WI38 (cell line): Measurements from ENCODE around the gene TMEM18.
"Not testable (repeated sequence)": the region's sequence is repeated elsewhere in the genome, so short reads cannot be mapped to it uniquely, and the experiment has no call there.

Experiments
- H3K4me3 ChIP-seq: 2 replicates; pipeline ENCODE4 v1.5.1; 2011; ENCODE audit warnings: low read depth, mild to moderate bottlenecking, control low read depth, low read length
- CTCF ChIP-seq: IDR thresholded peaks from 2 replicates; pipeline ENCODE4 v1.5.1; 2012; ENCODE audit warnings: low read depth, mild to moderate bottlenecking, control low read depth, low read length

The TMEM18 gene

GRCh38 chr2:708667-709066, 31.5 kb upstream of the TMEM18 start:
- no peak overlapping the region for H3K4me3 ChIP-seq
- no peak for TF ChIP-seq CTCF

GRCh38 chr2:705971-706511, 28.8 kb upstream of the TMEM18 start:
- H3K4me3 ChIP-seq, result no peak overlapping the region
- TF ChIP-seq CTCF, result no peak

- not testable (repeated sequence) for H3K4me3 ChIP-seq
Measured at GRCh38 chr2:702765-703164, 25.6 kb upstream of the TMEM18 start.

GRCh38 chr2:696999-697627, 19.9 kb upstream of the TMEM18 start:
- no peak for TF ChIP-seq CTCF
- H3K4me3 ChIP-seq, result no peak overlapping the region

- TF ChIP-seq CTCF, result no peak
- no peak overlapping the region for H3K4me3 ChIP-seq
Measured at GRCh38 chr2:696463-696862, 19.3 kb upstream of the TMEM18 start.

- TF ChIP-seq CTCF, result no peak
- H3K4me3 ChIP-seq, result no peak overlapping the region
Measured at GRCh38 chr2:694906-695510, 17.8 kb upstream of the TMEM18 start.

GRCh38 chr2:694174-694573, 17.0 kb upstream of the TMEM18 start:
- no peak overlapping the region for H3K4me3 ChIP-seq
- TF ChIP-seq CTCF, result no peak
